22Rv1 (cell line): ENCODE measurements around the gene EDIL3.

Source experiments
- H3K27ac ChIP-seq: fragments of 450-650 bp; 2 replicates; pipeline ENCODE4 v1.5.1; 2017
- ZFX ChIP-seq: fragments of 450-650 bp; IDR thresholded peaks from 2 replicates; pipeline ENCODE4 v1.6.1; 2017; ENCODE audit warnings: antibody characterized with exemption, borderline replicate concordance
- TF ChIP-seq, protein P1 (sequence below): fragments of 450-650 bp; IDR thresholded peaks from 2 replicates; pipeline ENCODE4 v1.5.1; 2017; ENCODE audit warnings: mild to moderate bottlenecking

The EDIL3 gene, protein sequence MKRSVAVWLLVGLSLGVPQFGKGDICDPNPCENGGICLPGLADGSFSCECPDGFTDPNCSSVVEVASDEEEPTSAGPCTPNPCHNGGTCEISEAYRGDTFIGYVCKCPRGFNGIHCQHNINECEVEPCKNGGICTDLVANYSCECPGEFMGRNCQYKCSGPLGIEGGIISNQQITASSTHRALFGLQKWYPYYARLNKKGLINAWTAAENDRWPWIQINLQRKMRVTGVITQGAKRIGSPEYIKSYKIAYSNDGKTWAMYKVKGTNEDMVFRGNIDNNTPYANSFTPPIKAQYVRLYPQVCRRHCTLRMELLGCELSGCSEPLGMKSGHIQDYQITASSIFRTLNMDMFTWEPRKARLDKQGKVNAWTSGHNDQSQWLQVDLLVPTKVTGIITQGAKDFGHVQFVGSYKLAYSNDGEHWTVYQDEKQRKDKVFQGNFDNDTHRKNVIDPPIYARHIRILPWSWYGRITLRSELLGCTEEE

DNA sequence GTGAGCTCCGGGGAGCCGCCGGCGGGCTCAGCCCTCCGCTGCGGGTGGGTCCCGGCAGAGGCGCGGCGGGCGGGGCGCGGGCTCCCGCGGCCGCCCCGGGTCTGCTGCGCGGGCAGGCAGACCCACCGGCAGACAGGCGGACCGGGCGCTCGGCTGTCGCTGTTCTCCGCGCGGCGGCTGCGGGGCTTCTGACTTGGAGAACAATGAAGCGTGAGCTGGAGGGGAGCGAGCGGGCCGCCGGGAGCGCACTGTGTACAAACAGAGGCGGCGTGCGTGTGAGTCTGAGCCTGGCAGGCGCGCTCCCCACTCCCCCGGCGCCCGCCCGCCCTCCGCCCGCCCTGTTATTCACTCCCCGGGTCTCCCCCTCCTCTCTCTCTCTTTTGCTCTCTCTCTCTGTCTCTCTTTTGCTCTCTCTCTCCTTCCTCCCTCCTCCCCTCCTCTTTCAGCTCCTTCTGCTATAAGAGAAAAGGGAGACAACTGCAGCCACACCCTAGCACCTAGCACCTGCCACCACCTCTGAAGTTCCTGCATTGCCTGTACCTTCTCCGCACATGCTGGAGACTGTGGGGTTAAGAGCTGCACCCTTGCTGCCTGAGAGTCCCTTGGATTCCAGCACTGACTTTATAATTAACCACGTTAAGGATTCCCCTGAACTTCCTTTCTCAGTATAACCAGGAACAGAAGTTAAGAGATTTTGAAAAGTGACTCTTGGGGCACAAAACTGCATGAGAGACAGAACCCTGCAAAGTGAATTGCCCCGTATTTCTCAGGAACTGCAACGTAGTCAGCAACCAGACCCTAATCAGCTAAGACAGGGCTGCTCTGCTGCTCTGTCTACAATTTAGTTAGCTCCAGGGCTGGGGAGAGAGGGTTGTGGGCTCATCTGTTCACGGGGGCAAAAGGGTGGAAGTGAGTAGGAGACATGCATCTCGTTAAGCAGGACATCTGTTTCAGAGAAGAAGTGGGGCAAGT, at the start of gene EDIL3:
EDIL3 (minus strand) TSS at position 277 of the 972 bp plus-strand sequence. CDS start 506 bp downstream, outside the sequence.
- TF ChIP-seq, protein P1, sequence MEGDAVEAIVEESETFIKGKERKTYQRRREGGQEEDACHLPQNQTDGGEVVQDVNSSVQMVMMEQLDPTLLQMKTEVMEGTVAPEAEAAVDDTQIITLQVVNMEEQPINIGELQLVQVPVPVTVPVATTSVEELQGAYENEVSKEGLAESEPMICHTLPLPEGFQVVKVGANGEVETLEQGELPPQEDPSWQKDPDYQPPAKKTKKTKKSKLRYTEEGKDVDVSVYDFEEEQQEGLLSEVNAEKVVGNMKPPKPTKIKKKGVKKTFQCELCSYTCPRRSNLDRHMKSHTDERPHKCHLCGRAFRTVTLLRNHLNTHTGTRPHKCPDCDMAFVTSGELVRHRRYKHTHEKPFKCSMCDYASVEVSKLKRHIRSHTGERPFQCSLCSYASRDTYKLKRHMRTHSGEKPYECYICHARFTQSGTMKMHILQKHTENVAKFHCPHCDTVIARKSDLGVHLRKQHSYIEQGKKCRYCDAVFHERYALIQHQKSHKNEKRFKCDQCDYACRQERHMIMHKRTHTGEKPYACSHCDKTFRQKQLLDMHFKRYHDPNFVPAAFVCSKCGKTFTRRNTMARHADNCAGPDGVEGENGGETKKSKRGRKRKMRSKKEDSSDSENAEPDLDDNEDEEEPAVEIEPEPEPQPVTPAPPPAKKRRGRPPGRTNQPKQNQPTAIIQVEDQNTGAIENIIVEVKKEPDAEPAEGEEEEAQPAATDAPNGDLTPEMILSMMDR: no peak
- no peak for TF ChIP-seq ZFX
- H3K27ac ChIP-seq: no peak within 1 kb of the TSS

- no peak overlapping the region for H3K27ac ChIP-seq
- TF ChIP-seq, protein P1: no peak
- no peak for TF ChIP-seq ZFX
Measured at GRCh38 chr5:84433461-84433860, 48.8 kb upstream of the EDIL3 start.

DNA sequence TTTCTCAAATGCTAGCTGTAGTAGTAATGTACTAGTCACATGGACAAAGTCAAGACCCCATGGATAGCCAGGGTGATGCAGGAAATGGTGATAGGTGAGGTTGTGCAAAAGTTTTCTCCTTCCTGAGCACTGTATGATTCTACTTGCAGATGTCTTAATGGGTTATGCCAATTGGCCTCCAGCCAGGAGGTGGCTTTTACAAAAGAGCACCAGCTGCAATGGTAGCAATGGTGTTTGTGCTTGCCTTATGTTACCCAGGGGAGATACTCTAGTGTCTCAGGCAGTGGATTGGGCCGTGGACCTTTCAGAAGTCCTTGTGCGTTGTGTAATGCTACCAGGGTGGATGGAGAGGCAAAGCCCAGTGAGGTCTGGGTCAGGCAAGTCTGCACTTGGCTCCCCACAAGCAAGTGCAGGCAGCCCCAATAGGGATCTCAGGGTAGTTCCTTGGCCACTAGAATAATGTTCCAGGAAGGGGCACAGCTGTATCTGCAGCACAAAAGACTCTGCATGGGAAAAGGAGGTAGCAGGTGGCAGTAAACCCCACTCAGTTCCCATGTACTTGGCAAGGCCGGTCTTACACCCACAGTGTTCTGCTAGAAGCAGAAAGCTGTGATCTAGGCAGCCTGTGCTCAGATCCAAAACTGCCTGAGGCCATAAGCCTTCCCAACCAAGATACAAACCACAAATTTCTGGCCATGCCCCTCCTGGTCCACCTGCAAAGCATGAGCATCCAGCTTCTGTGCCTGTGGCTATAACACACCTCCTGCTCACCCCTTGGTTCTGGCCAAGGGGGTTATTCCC, 46.4 kb upstream of the EDIL3 start:
- TF ChIP-seq ZFX: no peak
- TF ChIP-seq, protein P1: no peak
- H3K27ac ChIP-seq: no peak overlapping the region

DNA sequence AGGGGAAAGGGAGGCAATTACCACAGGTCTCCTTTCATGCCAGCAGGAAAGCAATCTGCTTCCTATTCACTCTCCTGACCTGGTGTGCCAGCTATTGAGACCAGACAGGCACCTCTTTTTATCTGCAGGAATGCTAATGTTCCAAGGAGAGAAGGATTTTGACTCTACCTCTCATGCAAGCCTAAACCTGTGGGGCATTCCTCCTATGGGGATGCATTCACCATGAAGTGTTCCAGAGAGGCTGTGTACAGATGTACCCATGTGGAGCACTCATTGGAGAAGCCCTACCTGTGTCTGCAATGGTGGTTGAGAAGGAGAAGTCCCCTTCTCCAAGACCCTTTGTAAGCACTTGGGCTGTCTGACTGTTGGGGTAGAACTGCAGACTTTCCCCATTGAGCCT, 45.4 kb upstream of the EDIL3 start:
- TF ChIP-seq, protein P1: no peak
- no peak for TF ChIP-seq ZFX
- no peak overlapping the region for H3K27ac ChIP-seq

GRCh38 chr5:84425365-84425881, 40.7 kb upstream of the EDIL3 start:
- no peak overlapping the region for H3K27ac ChIP-seq
- no peak for TF ChIP-seq ZFX
- TF ChIP-seq, protein P1: no peak

- TF ChIP-seq, protein P1: no peak
- no peak for TF ChIP-seq ZFX
- H3K27ac ChIP-seq: no peak overlapping the region
Measured at GRCh38 chr5:84419742-84420141, 35.1 kb upstream of the EDIL3 start.
